Heart right ventricle (tissue), 16 donors: ENCODE results near the gene CTSD. TPM values are rescaled to one million over a fixed set of nuclear protein-coding genes. Genes with fewer than 3 reads are reported as not detected.

Experiments used
- ATAC-seq, 8 donors: fragments of 200-7000 bp; cut with Tn5 transposase; one replicate each; pipeline ENCODE4 v1.9.1; 2020; ENCODE audit warnings: mild to moderate bottlenecking in 8 of 8, moderate library complexity in 8 of 8, moderate number of reproducible peaks in 1 of 8
- DNase-seq, 2 donors: peaks; one replicate each; pipeline ENCODE4 v3.0.0-alpha.2; 2020
- H3K27ac ChIP-seq, 10 donors: fragments of 200-600 bp; sonication (generic) in 2 of 10; one replicate each; pipeline versions ENCODE4 v1.5.0 to v1.8.0; 2020 to 2022; ENCODE audit warnings: mild to moderate bottlenecking in 3 of 10
- H3K27me3 ChIP-seq, 7 donors: fragments of 200-600 bp; one replicate each; pipeline ENCODE4 v1.8.0; 2021 to 2022; ENCODE audit warnings: mild to moderate bottlenecking in 2 of 7
- H3K36me3 ChIP-seq, 9 donors: fragments of 200-600 bp; sonication (generic) in 1 of 9; one replicate each; pipeline versions ENCODE4 v1.5.0 to v1.8.0; 2020 to 2022; ENCODE audit warnings: mild to moderate bottlenecking in 2 of 9
- H3K4me1 ChIP-seq, 9 donors: fragments of 200-600 bp; sonication (generic) in 1 of 9; one replicate each; pipeline versions ENCODE4 v1.5.0 to v1.8.0; 2020 to 2022; ENCODE audit warnings: mild to moderate bottlenecking in 4 of 9
- H3K4me3 ChIP-seq, 10 donors: fragments of 200-600 bp; sonication (generic) in 2 of 10; one replicate each; pipeline versions ENCODE4 v1.5.0 to v1.8.0; 2020 to 2022; ENCODE audit warnings: mild to moderate bottlenecking in 7 of 10, moderate library complexity in 2 of 10
- H3K9me3 ChIP-seq, 11 donors: fragments of 200-600 bp in 10 of 11; sonication (generic) in 2 of 11; one replicate each; pipeline versions ENCODE4 v1.5.0 to v1.8.0; 2013 to 2022; ENCODE audit warnings: mild to moderate bottlenecking in 2 of 11, control low read depth in 1 of 11, moderate library complexity in 1 of 11
- WGBS, 2 donors: extraction: QIAGEN DNeasy Blood & Tissue Kit; methylation state at CpG; one replicate each; pipeline ENCODE4 v1.1.7; 2013; ENCODE audit warnings: inconsistent platforms in 1 of 2; 5-methylcytosine and 5-hydroxymethylcytosine counted together
- intact Hi-C, 10 donors: fragments of 100-400 bp; cut with DNase I; formaldehyde crosslinking; loops; one replicate each; pipeline versions ENCODE4 v1.11.1 to v1.14.2; 2022
- polyA plus RNA-seq, 2 donors: library from polyadenylated mRNA; stranded (reverse); fragments of 200-250 nt; gene quantifications; one replicate each; pipeline ENCODE4 v1.2.3, GENCODE V29; 2013
- total RNA-seq, 10 donors: library from RNA; stranded (reverse); fragmentation: NEBNext Ultra II Directional in 3 of 10; extraction: Animal tissue kit (Norgen Biotek cat#: 25700) in 3 of 10; gene quantifications; one replicate each; pipeline versions ENCODE4 v1.2.1 to v1.2.4, GENCODE V29; 2021 to 2023
- TF ChIP-seq, protein P1 (sequence below), 9 donors: fragments of 200-600 bp; sonication (generic) in 2 of 9; IDR thresholded peaks; one replicate each; pipeline versions ENCODE4 v1.5.0 to v1.8.0; 2021 to 2022; ENCODE audit warnings: antibody characterized with exemption in 9 of 9, mild to moderate bottlenecking in 5 of 9, moderate library complexity in 1 of 9
- donor health status: Arrhythmogenic right ventricular cardiomyopathy.
- donor health status: ischemic (EF 13 %, LVEDD 7.1; RV severe dilation, severe dysfunction).
- donor health status: healthy with polysubstance abuse.
- donor health status: DM: no; HTN: yes; CAD: no.
- donor health status: DM: no; HTN: no; CAD: no.
- donor health status: ischemic (EF 25% LVEDD 6.9; RV normal size, moderate dysfunction).
- donor health status: ischemic (EF 25% LVEDD 5.7; RV mildly dilated, moderate dysfunction).
- donor health status: healthy.
- donor health status: DM: yes; HTN: yes; CAD: no.
- donor health status: Ischemic cardiomyopathy.
- donor health status: ischemic (EF 35%, LVEDD 5.7; RV mildly dilated, moderate dysfunction).
- donor health status: nonischemic (EF 11% LVEDD 7.7; RV severe dilation, severe dysfunction).
- donor health status: DM: yes; HTN: yes; CAD: no.
- donor health status: PGD.
- donor health status: ischemic (EF 29% LVEDD 5.4; RV normal size, mild dysfunction).
- donor health status: nonischemic (EF 23%, LVEDD 6.1; RV moderate dilation, normal function).

The CTSD gene
- total and polyA plus RNA-seq, 12 donors = 431 to 1,070 (median 786) TPM

DNA sequence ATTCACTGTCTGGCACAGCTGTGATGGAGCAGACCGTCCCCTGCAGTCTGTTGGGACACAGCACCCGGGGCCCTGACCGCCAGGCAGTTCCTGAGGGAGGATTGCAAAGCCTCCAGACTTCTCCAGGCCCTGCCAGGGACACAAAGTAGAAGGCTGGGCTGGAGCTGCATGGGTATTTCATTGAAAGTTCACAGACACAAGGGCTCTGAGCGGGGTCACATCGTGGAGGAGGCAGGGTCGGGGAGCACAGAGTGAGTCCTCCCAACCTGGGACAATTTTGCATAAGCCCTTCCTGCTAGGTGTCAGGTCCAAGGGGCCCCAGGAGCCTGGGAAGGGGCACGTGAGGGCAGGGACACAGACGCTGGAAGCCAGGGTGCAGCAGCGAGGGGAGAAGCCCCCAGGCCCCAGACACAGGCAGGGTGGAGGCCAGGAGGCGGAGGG, 29.1 kb downstream of the CTSD start:
- no peaks in the 10 kb centered on the region for H3K4me1 ChIP-seq
- H3K27me3 ChIP-seq = peaks cover 5 to 94% (median 62%) of the 10 kb centered on the region in 7 donors
- DNase-seq (no peak), ATAC-seq (no peak)
- H3K36me3 ChIP-seq = no peaks in the 10 kb centered on the region
- H3K9me3 ChIP-seq = peaks cover 0 to 24% (median 0%) of the 10 kb centered on the region in 11 donors
- no peak overlapping the region for H3K27ac ChIP-seq
- WGBS, 2 donors = 53 to 57% methylated on average over 10 of the region's 10 CpGs
- TF ChIP-seq, protein P1, sequence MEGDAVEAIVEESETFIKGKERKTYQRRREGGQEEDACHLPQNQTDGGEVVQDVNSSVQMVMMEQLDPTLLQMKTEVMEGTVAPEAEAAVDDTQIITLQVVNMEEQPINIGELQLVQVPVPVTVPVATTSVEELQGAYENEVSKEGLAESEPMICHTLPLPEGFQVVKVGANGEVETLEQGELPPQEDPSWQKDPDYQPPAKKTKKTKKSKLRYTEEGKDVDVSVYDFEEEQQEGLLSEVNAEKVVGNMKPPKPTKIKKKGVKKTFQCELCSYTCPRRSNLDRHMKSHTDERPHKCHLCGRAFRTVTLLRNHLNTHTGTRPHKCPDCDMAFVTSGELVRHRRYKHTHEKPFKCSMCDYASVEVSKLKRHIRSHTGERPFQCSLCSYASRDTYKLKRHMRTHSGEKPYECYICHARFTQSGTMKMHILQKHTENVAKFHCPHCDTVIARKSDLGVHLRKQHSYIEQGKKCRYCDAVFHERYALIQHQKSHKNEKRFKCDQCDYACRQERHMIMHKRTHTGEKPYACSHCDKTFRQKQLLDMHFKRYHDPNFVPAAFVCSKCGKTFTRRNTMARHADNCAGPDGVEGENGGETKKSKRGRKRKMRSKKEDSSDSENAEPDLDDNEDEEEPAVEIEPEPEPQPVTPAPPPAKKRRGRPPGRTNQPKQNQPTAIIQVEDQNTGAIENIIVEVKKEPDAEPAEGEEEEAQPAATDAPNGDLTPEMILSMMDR (IDR thresholded peaks at IDR 0.05) = no peak
- intact Hi-C loops = no loop called here
- no peak overlapping the region for H3K4me3 ChIP-seq

DNA sequence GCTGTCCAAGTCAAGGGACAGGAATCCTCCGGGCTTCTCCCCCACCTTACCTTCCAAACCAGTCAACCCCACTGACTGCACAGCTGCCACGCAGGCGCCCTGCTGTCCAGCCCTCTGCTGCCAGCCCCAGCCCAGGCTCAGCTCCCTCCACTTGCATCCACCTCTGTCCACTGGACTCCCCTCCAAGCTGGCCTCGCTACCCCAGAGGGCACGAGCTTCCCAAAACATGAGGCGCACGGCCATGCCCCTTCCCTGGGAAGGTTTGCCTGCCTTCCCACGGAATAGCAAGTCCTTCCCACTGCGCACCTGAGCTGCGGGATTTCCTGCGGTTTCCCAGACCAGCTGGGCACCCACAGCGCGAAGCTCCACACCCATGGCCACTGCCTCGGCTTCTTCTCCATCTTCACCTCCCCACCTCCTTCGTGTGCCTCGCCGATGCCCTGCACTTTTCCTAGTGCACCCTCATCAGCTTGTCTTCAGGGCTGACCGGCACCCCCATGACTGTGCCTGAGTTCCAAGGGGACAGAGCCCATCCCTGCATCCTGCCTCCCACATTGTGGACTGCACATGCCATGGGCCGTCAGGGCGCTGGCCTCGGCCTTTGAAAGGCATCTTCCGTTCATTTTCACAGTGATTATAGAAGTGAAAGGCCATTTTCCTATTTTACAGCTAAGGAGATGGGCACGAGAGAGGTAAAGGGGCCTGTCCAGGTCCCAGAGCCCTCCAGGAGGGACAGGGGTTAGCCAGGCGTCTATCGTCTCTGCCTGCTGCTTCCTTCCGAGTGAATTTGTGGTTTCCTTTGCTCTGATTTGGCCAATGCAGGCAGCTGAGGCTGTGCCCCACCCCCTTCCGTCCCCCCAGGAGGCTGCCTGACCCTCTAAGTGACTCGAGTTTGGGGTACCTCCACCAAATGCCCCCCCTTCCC, 29.7 kb downstream of the CTSD start:
- peaks cover 0 to 24% (median 0%) of the 10 kb centered on the region in 11 donors for H3K9me3 ChIP-seq
- no peaks in the 10 kb centered on the region for H3K36me3 ChIP-seq
- TF ChIP-seq, protein P1 (IDR thresholded peaks at IDR 0.05) = no peak
- peaks cover 5 to 94% (median 69%) of the 10 kb centered on the region in 7 donors for H3K27me3 ChIP-seq
- DNase-seq = no peak
- H3K27ac ChIP-seq = no peak overlapping the region
- no peak for ATAC-seq
- H3K4me1 ChIP-seq = no peaks in the 10 kb centered on the region
- H3K4me3 ChIP-seq = no peak overlapping the region
- 71% methylated on average over 28 of the region's 28 CpGs for WGBS, 2 donors
- intact Hi-C loops = no loop called here

DNA sequence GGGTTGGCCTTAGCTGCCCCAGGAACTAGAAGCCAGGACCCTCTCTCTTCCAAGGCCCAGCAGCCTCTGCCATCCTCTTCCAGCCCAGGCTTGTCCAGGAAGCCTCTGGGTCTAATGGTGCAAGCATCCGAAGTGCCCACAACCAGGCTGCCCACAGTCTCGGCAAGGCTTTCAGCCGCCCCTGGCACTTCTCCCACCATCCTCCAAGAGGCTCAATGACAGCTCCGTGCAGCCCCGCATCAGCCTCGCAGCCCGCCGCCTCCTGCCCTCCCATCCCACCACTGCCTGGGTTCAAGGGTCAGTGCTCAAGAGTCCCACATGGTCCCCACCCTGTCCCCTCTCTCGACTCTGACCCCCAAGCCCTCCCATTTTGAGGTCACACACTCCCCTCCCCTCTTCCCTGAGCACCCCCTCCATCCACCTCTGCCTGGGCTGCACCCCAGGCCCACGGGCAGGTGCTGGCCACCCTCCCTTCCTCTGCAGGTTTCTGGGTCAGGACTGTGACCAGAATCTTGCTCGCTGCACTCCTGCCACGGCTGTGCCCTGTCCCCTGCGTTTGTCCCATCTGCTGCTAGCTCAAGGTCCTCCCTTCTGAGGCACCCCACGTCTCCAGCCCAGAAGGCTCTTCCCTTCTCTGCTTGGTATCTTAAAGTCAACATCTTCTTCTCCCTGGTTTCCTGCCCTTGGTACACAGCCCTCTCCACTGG, 30.6 kb downstream of the CTSD start:
- intact Hi-C loops = no loop called here
- H3K27ac ChIP-seq = no peak overlapping the region
- H3K9me3 ChIP-seq = peaks cover 0 to 21% (median 0%) of the 10 kb centered on the region in 11 donors
- no peak overlapping the region for H3K4me3 ChIP-seq
- TF ChIP-seq, protein P1 (IDR thresholded peaks at IDR 0.05) = no peak
- DNase-seq (no peak), ATAC-seq (peak in 2 of 8 donors; percentile 16 to 21)
- no peaks in the 10 kb centered on the region for H3K36me3 ChIP-seq
- WGBS, 2 donors = 70 to 71% methylated on average over 14 of the region's 14 CpGs
- peaks cover 5 to 94% (median 74%) of the 10 kb centered on the region in 7 donors for H3K27me3 ChIP-seq
- no peaks in the 10 kb centered on the region for H3K4me1 ChIP-seq

DNA sequence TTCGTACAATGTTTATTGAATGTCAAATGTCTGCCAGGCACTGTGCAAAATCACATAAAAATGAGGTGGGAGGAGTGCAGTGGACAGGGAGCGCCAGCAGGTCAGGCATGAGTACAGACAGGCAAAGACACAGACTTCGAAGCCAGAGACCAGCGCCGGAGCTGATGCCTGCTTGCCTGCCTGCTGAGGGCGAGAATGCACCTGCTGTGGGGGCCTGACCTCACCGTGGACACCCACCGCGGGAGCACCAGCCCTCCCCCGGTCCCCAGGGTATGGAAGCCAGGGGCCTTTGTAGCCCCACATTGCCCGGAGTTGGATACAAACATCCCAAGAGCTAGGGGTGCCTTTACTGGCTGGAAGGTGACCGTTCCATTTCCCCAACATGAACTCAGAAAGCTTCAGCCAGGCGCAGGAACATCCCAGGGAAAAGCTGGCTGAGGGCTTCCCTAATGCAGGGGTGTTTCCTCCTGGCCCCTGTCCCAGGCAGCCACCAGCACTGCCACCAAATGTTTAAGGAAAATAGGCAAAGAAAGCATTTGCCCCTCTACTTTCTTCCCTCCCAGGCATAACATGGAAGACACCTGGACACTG, 31.2 kb downstream of the CTSD start:
- TF ChIP-seq, protein P1 (IDR thresholded peaks at IDR 0.05) = no peak
- Histone ChIP-seq H3K4me3 (no peak overlapping the region), H3K4me1 (no peaks in the 10 kb centered on the region), H3K36me3 (no peaks in the 10 kb centered on the region), H3K27ac (no peak overlapping the region), H3K27me3 (peaks cover 5 to 94% (median 75%) of the 10 kb centered on the region in 7 donors), H3K9me3 (peaks cover 0 to 17% (median 0%) of the 10 kb centered on the region in 11 donors)
- DNase-seq = no peak
- 33 to 35% methylated on average over 13 of the region's 13 CpGs for WGBS, 2 donors
- no peak for ATAC-seq
- intact Hi-C loops = no loop called here
